Measurements from ENCODE around the gene ESPNL.

The ESPNL gene

DNA sequence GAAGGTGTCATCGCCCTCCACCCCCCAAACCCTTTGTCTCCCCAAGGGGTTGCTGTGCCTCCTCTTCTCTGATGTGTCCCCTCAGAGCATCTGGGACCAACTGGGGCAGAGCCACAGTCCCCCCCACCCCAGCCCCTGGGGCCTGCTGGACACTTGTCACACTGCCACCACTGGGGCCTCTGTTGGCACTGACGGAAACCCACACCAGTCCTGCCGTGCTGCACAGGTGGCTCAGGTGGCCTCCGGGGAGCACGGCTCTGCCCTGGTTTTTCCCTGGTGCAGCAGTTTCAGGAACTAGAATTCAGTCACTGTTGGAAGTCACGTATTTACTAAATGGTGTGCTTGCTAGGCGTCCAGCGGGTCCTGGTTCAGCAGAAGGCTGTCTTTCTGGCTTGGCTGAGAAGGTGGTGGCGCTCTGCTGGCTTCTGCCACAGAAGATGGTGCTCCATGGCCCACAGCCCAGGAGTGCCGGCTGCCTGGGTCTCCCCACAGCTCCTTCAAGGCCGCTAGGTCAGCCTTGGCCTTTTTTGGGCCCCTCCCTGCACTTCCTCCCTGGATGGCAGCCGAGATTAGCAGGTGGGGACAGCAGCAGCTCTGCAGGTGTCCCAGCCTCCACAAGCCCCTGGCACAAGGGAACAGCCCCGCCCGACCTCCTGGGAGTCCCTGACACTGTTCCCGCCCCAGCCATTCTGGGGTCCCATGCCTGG, 19.8 kb downstream of the ESPNL start:
- H3K4me3 ChIP-seq (ENCODE audit: extremely low read depth, insufficient read depth, low read length, poor library complexity, severe bottlenecking), result no peak overlapping the region
- no peaks in the 10 kb centered on the region for H3K36me3 ChIP-seq (ENCODE audit: control insufficient read depth, insufficient read depth, low read length)
- H3K9me3 ChIP-seq (ENCODE audit: control insufficient read depth, low read length), result no peaks in the 10 kb centered on the region
- no peak overlapping the region for H3K27ac ChIP-seq (ENCODE audit: low read depth, low read length, severe bottlenecking)
- H3K4me1 ChIP-seq (ENCODE audit: control insufficient read depth, insufficient read depth, low read length, poor library complexity, severe bottlenecking), result no peaks in the 10 kb centered on the region
- 78 to 82% methylated on average over 14 of the region's 15 CpGs for WGBS, 2 experiments (ENCODE audit: insufficient coverage in 2 of 2)

DNA sequence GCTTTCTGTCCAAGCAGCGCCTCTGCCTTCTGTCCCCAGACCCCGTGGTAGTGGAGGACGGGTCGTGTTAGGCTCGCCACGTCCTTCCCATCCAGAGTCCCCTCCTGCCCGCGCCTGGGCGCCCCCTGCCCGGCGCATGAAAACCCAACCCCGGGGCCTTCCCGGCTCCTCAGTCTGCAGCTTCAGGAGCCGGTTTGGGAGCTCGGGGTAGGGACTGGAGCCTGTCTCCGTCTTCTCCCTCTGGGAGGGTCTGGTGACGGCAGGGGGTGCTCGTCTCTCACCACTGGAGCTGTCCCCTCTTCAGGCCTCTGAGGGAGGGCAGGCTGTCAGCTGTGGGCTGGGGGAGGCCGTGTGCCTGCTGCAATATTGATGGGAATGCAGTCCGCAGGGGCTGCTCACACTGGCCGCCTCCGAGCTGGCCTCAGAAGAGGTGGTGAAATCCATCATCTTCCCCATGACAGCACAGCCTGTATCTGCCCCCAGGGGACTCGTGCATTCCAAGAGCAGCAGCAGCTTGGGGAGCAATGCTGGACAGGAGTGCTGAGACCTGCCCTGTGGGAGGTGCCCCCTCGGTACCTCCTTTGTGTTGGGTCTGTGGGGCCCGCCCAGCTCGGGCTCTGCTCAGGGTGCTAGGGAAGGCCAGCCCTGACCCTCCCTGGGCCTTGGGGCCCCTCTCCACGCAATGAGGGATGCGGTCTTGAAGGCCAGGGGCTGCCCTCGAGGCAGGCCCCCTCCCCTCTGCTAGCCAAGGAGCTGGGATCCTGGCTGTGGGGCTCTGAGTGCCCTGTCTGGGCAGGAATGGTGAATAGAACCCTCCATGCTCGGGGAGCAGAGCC, 20.5 kb downstream of the ESPNL start:
- Histone ChIP-seq H3K4me3 (ENCODE audit: extremely low read depth, insufficient read depth, low read length, poor library complexity, severe bottlenecking) (no peak overlapping the region), H3K36me3 (ENCODE audit: control insufficient read depth, insufficient read depth, low read length) (no peaks in the 10 kb centered on the region), H3K4me1 (ENCODE audit: control insufficient read depth, insufficient read depth, low read length, poor library complexity, severe bottlenecking) (no peaks in the 10 kb centered on the region), H3K27ac (ENCODE audit: low read depth, low read length, severe bottlenecking) (no peak overlapping the region), H3K9me3 (ENCODE audit: control insufficient read depth, low read length) (no peaks in the 10 kb centered on the region)
- WGBS, 2 experiments (ENCODE audit: insufficient coverage in 2 of 2), result 52 to 71% methylated on average over 13 to 23 of the region's 30 CpGs

DNA sequence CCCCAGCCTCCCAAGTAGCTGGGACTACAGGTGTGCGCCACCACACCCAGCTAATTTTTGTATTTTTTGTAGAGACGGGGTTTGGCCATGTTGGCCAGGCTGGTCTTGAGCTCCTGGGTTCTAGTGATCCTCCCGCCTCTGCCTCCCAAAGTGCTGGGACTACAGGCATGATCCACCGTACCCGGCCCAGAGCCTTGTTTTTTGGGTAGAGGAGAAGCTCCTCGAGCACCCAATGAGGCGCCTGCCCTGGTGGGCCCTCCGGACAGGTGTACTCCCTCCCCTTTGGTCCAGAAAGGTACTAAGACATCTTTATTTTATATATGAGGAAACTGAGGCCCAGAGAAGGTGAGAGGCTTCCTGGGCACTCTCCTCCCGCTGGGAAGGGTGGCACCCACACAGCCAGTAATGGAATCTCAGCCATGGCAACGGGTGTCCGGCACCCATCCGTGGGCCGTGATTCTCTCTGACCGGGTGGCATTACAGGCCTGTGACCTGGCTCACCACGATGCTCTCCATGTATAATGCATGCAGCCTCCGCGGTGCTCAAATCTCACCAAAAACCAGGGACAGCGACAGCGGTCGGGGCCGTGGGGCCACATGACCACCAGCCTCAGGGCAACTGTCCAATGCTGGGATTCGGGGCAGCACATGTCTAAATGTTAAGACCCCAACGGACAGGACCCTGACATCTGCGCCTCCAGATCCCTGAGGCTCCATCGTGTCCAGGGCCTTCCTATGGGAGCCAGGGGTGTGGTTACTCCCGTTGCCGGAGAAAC, 21.6 kb downstream of the ESPNL start:
- Histone ChIP-seq H3K27ac (ENCODE audit: low read depth, low read length, severe bottlenecking) (no peak overlapping the region), H3K36me3 (ENCODE audit: control insufficient read depth, insufficient read depth, low read length) (no peaks in the 10 kb centered on the region), H3K4me1 (ENCODE audit: control insufficient read depth, insufficient read depth, low read length, poor library complexity, severe bottlenecking) (no peaks in the 10 kb centered on the region), H3K9me3 (ENCODE audit: control insufficient read depth, low read length) (no peaks in the 10 kb centered on the region), H3K4me3 (ENCODE audit: extremely low read depth, insufficient read depth, low read length, poor library complexity, severe bottlenecking) (no peak overlapping the region)
- 90 to 92% methylated on average over 22 to 24 of the region's 27 CpGs for WGBS, 2 experiments (ENCODE audit: insufficient coverage in 2 of 2)

DNA sequence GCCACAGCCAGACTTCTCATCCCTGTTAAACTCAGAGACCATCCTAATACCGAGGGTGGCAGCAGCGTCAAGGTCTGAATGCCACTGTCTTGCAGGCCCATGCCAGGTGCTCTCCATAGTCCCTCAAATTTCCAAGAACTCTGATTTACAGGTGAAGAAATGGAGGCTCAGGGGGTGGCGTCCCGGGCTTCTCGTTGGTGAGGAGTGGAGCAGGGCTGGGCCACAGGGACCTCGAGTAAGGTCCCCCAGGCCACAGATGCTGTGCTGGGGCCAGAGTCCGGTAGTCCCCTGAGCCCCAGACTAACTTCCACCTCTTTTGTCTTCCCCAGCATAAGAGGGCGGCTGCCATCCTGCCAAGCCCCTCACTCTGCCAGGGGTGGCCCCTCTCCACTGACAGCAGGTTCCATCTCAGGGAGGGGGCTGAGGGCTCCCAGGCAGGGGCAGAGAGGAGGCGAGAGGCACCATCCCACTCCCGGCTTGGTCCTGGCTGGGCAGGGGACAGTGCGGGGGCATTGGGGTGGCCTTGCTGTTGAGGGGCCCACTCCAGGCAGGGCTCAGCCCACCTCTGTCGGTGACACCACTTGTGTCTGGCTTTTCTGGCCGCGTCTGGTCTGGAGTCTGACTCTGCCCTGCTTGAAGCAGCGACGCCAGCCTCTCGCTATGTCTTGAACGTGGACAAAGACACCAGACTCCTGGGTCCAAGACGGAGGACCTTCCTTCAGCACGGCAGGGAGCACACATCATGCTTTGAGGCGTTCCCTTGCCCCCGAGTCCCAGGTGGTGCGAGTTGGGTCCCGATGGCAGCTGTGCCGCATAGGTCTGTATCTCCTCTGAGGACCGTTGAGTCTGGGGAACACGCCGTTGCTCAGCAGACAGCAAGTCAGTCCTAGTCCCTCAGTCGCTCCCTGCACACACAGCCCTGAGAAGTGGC, 22.4 kb downstream of the ESPNL start:
- Histone ChIP-seq H3K9me3 (ENCODE audit: control insufficient read depth, low read length) (no peaks in the 10 kb centered on the region), H3K4me1 (ENCODE audit: control insufficient read depth, insufficient read depth, low read length, poor library complexity, severe bottlenecking) (no peaks in the 10 kb centered on the region), H3K36me3 (ENCODE audit: control insufficient read depth, insufficient read depth, low read length) (no peaks in the 10 kb centered on the region), H3K4me3 (ENCODE audit: extremely low read depth, insufficient read depth, low read length, poor library complexity, severe bottlenecking) (no peak overlapping the region), H3K27ac (ENCODE audit: low read depth, low read length, severe bottlenecking) (no peak overlapping the region)
- WGBS, 2 experiments (ENCODE audit: insufficient coverage in 2 of 2), result 92% methylated on average over 27 to 29 of the region's 29 CpGs

DNA sequence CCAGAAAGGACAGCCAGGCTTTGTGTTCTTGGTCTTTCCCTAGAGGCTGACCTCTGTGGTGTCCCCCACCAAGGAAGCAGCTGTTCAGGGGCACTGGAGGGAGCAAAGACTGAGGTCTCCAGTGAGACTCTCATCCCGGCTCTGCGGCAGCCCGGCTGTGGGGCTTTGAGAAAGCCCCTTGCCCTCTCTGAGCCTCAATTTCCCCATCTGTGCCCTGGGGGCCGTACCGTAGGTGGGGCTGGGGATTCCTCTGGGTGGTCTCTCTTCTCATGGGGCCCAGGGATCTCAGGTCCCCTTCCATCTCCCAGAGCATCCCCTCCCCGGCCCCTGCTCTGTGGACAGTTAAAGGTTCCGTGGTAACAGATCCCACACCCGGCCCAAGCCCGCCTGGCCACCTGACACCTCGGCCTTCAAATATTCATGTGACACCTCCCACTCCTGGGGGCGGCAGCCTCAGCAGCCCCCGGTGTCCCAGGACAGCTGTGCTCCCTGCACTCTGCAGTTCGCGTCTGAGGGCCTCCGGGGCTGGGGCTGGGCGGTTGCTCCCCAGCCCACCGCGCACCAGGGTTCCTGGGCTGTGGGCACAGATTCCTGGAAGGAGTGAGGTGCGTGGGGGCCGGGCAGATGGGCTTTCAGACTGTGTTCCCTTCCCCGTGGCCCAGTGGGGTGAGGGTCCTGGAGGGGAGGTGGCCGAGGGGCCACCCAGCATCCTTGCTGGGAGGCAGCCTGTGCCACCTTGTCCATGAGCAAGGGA, 23.3 kb downstream of the ESPNL start:
- H3K27ac ChIP-seq (ENCODE audit: low read depth, low read length, severe bottlenecking), result no peak overlapping the region
- 85 to 89% methylated on average over 20 to 22 of the region's 22 CpGs for WGBS, 2 experiments (ENCODE audit: insufficient coverage in 2 of 2)

DNA sequence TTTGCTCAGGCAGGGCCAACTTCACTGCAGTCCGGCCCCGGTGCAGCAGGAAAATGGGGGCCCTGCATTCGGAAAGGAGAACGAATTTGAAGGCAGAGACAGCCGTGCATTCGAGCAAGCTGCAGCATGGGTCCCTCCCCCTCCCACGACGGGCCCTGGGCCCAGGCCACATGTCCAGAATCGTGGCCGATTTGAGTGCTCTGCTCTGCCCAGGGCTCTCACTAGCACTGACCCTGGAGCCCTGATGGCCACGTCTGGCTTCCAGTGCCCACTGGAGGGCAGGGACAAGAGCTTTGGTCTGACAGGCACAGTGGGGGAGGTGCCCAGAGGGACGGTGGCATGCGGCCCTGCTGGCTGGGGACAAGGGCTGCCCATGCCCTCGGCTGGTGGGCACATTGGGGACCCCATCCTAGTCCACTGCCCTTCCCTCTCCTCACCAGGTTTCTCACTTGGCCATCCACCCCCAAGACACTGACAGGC, 23.9 kb downstream of the ESPNL start:
- Histone ChIP-seq H3K4me3 (ENCODE audit: extremely low read depth, insufficient read depth, low read length, poor library complexity, severe bottlenecking) (no peak overlapping the region), H3K36me3 (ENCODE audit: control insufficient read depth, insufficient read depth, low read length) (no peaks in the 10 kb centered on the region), H3K4me1 (ENCODE audit: control insufficient read depth, insufficient read depth, low read length, poor library complexity, severe bottlenecking) (no peaks in the 10 kb centered on the region), H3K27ac (ENCODE audit: low read depth, low read length, severe bottlenecking) (no peak overlapping the region), H3K9me3 (ENCODE audit: control insufficient read depth, low read length) (no peaks in the 10 kb centered on the region)
- 85 to 88% methylated on average over 14 of the region's 14 CpGs for WGBS, 2 experiments (ENCODE audit: insufficient coverage in 2 of 2)

More for the DNA sequence above, 23.3 kb downstream of the ESPNL start:
- Histone ChIP-seq H3K4me3 (ENCODE audit: extremely low read depth, insufficient read depth, low read length, poor library complexity, severe bottlenecking) (no peak overlapping the region), H3K36me3 (ENCODE audit: control insufficient read depth, insufficient read depth, low read length) (no peaks in the 10 kb centered on the region), H3K4me1 (ENCODE audit: control insufficient read depth, insufficient read depth, low read length, poor library complexity, severe bottlenecking) (no peaks in the 10 kb centered on the region), H3K9me3 (ENCODE audit: control insufficient read depth, low read length) (no peaks in the 10 kb centered on the region)

DNA sequence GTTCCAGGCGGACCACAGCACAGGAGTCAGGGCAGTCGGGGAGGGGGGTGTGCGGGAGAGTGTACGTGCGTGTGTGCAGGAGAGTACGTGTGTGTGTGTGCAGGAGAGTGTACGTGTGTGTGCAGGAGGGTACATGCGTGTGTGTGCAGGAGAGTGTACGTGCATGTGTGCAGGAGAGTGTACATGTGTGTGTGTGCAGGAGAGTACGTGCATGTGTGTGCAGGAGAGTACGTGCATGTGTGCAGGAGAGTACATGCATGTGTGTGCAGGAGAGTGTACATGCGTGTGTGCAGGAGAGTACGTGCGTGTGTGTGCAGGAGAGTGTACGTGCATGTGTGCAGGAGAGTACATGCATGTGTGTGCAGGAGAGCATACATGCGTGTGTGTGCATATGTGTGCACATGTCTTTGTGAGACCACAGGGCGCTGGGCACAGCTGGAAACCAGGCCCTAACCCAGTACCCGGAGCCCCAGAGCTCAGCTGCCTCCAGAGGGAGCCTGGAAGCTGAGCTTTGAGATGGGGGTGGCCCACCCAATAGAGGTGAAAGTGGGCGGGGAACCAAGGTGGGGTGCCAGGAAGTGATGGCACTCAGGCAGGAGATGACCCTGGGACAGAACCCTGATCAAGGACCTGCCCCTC, 24.5 kb downstream of the ESPNL start:
- H3K27ac ChIP-seq (ENCODE audit: low read depth, low read length, severe bottlenecking), result no peak overlapping the region
- no peaks in the 10 kb centered on the region for H3K9me3 ChIP-seq (ENCODE audit: control insufficient read depth, low read length)
- no peaks in the 10 kb centered on the region for H3K36me3 ChIP-seq (ENCODE audit: control insufficient read depth, insufficient read depth, low read length)
- H3K4me1 ChIP-seq (ENCODE audit: control insufficient read depth, insufficient read depth, low read length, poor library complexity, severe bottlenecking), result no peaks in the 10 kb centered on the region
- no peak overlapping the region for H3K4me3 ChIP-seq (ENCODE audit: extremely low read depth, insufficient read depth, low read length, poor library complexity, severe bottlenecking)
- 93 to 95% methylated on average over 19 of the region's 19 CpGs for WGBS, 2 experiments (ENCODE audit: insufficient coverage in 2 of 2)

DNA sequence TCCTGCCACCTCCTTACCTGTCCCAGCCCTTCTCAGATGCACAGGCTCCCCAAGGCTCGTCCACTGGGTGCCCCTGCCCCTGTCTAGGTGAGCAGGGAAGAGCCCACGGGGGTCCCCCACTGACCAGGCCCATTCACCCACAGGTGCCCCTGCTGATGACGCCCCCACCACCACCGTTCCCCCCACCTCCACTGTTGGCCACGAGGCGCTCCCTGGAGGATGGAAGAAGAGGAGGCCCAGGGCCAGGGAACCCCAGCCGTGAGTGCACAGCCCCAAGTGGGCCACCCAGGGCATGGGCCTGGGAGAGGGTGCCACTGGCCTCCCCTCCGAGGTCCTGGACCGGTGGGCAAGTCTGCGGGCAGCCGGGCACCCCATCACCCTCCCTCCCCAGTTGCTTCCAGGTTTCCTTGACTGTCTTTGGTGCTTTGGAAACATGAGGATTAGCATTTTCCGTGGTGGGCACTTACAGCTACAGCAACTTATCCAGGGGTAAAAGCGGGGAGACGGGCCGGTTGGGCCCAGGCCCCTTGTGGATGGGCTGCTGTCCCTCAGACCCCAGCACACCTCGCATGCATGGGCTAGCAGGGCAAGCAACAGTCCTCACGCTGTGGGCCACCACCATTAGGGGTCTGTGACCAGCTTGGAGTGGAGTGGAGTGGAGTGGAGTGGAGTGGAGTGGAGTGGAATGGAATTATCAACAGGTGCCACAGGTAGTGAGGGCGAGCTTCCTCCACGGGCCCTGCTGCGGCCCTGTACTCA, 25.2 kb downstream of the ESPNL start:
- Histone ChIP-seq H3K4me1 (ENCODE audit: control insufficient read depth, insufficient read depth, low read length, poor library complexity, severe bottlenecking) (no peaks in the 10 kb centered on the region), H3K9me3 (ENCODE audit: control insufficient read depth, low read length) (no peaks in the 10 kb centered on the region), H3K27ac (ENCODE audit: low read depth, low read length, severe bottlenecking) (no peak overlapping the region), H3K36me3 (ENCODE audit: control insufficient read depth, insufficient read depth, low read length) (no peaks in the 10 kb centered on the region), H3K4me3 (ENCODE audit: extremely low read depth, insufficient read depth, low read length, poor library complexity, severe bottlenecking) (no peak overlapping the region)
- 87 to 90% methylated on average over 13 of the region's 20 CpGs for WGBS, 2 experiments (ENCODE audit: insufficient coverage in 2 of 2)

DNA sequence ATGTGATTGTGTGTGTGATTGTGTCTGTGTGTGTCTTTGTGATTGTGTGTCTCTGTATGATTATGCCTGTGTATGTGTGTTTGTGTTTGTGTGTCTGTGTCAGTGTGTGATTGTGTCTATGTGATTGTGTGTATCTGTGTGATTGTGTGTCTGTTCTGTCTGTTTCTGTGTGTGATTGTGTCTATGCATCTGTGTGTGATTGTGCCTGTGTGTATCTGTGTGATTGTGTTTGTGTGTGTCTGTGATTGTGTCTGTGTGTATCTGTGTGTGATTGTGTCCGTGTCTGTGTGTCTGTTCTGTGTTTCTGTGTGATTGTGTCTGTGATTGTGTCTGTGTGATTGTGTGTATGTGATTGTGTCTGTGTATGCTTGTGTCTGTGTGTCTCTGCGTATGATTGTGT, 26.2 kb downstream of the ESPNL start:
- no peaks in the 10 kb centered on the region for H3K9me3 ChIP-seq (ENCODE audit: control insufficient read depth, low read length)
- 89 to 92% methylated on average over 2 of the region's 2 CpGs for WGBS, 2 experiments (ENCODE audit: insufficient coverage in 2 of 2)
- H3K4me1 ChIP-seq (ENCODE audit: control insufficient read depth, insufficient read depth, low read length, poor library complexity, severe bottlenecking), result no peaks in the 10 kb centered on the region
- no peak overlapping the region for H3K4me3 ChIP-seq (ENCODE audit: extremely low read depth, insufficient read depth, low read length, poor library complexity, severe bottlenecking)
- no peaks in the 10 kb centered on the region for H3K36me3 ChIP-seq (ENCODE audit: control insufficient read depth, insufficient read depth, low read length)
- H3K27ac ChIP-seq (ENCODE audit: low read depth, low read length, severe bottlenecking), result no peak overlapping the region
